ENCODE results near the gene RETREG1.

Gene RETREG1

DNA sequence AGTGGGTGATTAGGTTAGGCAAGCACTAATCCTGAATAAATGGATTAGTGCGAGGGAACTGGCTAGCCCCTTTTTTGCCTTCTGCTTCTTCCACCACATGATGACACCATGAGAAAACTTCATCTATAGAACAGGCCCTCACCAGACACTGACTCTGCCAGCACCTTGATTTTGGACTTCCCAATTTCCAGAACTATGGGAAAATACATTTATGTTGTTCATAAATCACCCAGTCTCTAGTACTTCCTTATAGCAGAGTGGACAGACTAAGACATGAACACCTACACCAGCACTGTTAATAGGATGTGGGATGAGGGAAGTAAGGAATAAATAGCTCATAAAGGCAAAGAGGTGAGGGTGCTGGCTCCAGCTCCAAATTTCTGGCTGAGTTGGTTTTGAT lies 152.6 kb downstream of the RETREG1 start:
- Histone ChIP-seq H3K4me1 (ENCODE audit: control insufficient read depth, insufficient read depth, low read length) (peaks cover 13% of the 10 kb centered on the region; the same call in 1 of the 2 replicates), H3K36me3 (ENCODE audit: control insufficient read depth in 2 of 2, insufficient read depth in 1 of 2, low read length in 2 of 2) (peaks cover 45 to 51% of the 10 kb centered on the region in 2 experiments), H3K27ac (ENCODE audit: extremely low read depth, low read depth, low read length) (no peak overlapping the region), H3K9me3 (ENCODE audit: control insufficient read depth, insufficient read depth, low read depth, low read length) (no peaks in the 10 kb centered on the region), H3K4me3 (ENCODE audit: low read depth, low read length) (peak overlapping the region; percentile 89)
- ChIA-PET CTCF (interaction anchor here (0.7 to 1.5 kb wide), 4 partner anchors 8 to 304 kb away, joined by 3 to 9 read pairs (median 3); no protein-coding TSS in a partner anchor), POLR2A (no interaction called here)
- TF ChIP-seq ZNF37A (tag by site-specific recombination; IDR thresholded peaks at IDR 0.05) (no peak), ZNF621 (tag by site-specific recombination; IDR thresholded peaks at IDR 0.05) (no peak), ZNF146 (tag by site-specific recombination; IDR thresholded peaks at IDR 0.05) (no peak), ZNF558 (tag by site-specific recombination; IDR thresholded peaks at IDR 0.05) (no peak), GFI1B (tag by site-specific recombination; IDR thresholded peaks at IDR 0.05) (no peak)
- TF ChIP-seq, protein P1, sequence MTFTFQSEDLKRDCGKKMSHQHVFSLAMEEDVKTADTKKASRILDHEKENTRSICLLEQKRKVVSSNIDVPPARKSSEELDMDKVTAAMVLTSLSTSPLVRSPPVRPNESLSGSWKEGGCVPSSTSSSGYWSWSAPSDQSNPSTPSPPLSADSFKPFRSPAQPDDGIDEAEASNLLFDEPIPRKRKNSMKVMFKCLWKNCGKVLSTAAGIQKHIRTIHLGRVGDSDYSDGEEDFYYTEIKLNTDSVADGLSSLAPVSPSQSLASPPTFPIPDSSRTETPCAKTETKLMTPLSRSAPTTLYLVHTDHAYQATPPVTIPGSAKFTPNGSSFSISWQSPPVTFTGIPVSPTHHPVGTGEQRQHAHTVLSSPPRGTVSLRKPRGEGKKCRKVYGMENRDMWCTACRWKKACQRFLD (tag by site-specific recombination; IDR thresholded peaks at IDR 0.05): no peak

DNA sequence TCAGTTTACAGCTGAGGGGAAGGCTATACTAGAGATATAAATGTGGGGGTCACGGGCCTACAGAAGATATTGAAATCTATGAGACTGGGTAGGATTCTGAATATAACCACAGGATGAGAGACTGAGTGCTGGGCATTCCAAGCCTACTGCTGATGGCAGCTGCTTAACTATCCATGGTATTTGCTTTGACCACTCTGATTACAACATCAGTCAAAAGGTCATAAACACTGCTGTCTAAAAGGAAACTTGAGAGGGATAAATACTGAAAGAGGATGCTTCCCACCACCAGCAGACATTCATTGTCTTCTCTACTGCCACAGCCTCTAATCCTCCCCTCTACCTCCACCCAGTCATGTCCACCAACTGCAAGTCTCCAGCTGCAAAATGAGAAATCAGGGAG lies 155.0 kb downstream of the RETREG1 start:
- CTCF ChIA-PET: interaction anchor here (10.9 kb wide), 1 partner anchor 300 kb away, joined by 137 read pairs; no protein-coding TSS in a partner anchor
- no peaks in the 10 kb centered on the region for H3K9me3 ChIP-seq (ENCODE audit: control insufficient read depth, insufficient read depth, low read depth, low read length)
- TF ChIP-seq ZNF133 (tag by site-specific recombination; IDR thresholded peaks at IDR 0.05): no peak
- POLR2A ChIA-PET: no interaction called here
- H3K4me1 ChIP-seq (ENCODE audit: control insufficient read depth, insufficient read depth, low read length): 0 out of 2 replicates have a peak, but pooled peaks cover 6% of the 10 kb centered on the region
- no peak overlapping the region for H3K4me3 ChIP-seq (ENCODE audit: low read depth, low read length)
- peaks cover 59 to 70% of the 10 kb centered on the region in 2 experiments for H3K36me3 ChIP-seq (ENCODE audit: control insufficient read depth in 2 of 2, insufficient read depth in 1 of 2, low read length in 2 of 2)
- H3K27ac ChIP-seq (ENCODE audit: extremely low read depth, low read depth, low read length): no peak overlapping the region

DNA sequence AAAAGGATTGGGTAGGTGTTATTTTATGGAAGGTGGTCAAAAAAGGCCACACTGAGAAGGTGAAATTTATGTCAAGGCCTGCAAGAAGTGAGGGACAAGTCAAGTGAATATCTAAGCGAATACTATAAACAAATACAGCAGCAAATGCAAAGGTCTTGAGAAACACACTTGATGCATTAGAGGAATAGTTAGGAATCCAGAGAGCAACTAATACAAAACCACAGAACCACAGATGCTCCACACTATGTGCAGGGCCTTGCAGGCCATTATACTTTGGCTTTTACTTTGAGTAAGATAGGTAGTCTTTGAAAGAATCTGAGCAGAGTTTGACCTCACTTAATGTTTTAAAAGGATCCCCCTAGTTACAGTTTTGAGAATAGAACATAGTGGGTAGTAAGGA lies 155.8 kb downstream of the RETREG1 start:
- H3K4me1 ChIP-seq (ENCODE audit: control insufficient read depth, insufficient read depth, low read length): 0 out of 2 replicates have a peak, but pooled peaks cover 6% of the 10 kb centered on the region
- H3K9me3 ChIP-seq (ENCODE audit: control insufficient read depth, insufficient read depth, low read depth, low read length): no peaks in the 10 kb centered on the region
- CTCF ChIA-PET: interaction anchor here (10.9 kb wide), 1 partner anchor 300 kb away, joined by 137 read pairs; no protein-coding TSS in a partner anchor
- no peak overlapping the region for H3K27ac ChIP-seq (ENCODE audit: extremely low read depth, low read depth, low read length)
- H3K4me3 ChIP-seq (ENCODE audit: low read depth, low read length): no peak overlapping the region
- peaks cover 65 to 78% of the 10 kb centered on the region in 2 experiments for H3K36me3 ChIP-seq (ENCODE audit: control insufficient read depth in 2 of 2, insufficient read depth in 1 of 2, low read length in 2 of 2)
- POLR2A ChIA-PET: no interaction called here
- TF ChIP-seq ZNF221 (tag by site-specific recombination; IDR thresholded peaks at IDR 0.05; ENCODE audit: borderline replicate concordance) (no peak), ZNF335 (tag by site-specific recombination; conservative IDR thresholded peaks at IDR 0.05) (no peak), MEIS1 (CRISPR knock-in tag; IDR thresholded peaks at IDR 0.05; ENCODE audit: borderline replicate concordance) (no peak), ZNF416 (tag by site-specific recombination; IDR thresholded peaks at IDR 0.05) (no peak), OVOL3 (tag by site-specific recombination; IDR thresholded peaks at IDR 0.05) (no peak), KLF7 (tag by site-specific recombination; IDR thresholded peaks at IDR 0.05; ENCODE audit: borderline replicate concordance) (no peak), ZFHX2 (tag by site-specific recombination; conservative IDR thresholded peaks at IDR 0.05) (no peak), TCF7L2 (IDR thresholded peaks at IDR 0.05; ENCODE audit: borderline replicate concordance, low read depth, low read length) (no peak), ZNF404 (tag by site-specific recombination; IDR thresholded peaks at IDR 0.05) (no peak), ZNF792 (tag by site-specific recombination; IDR thresholded peaks at IDR 0.05) (no peak), ZNF426 (tag by site-specific recombination; IDR thresholded peaks at IDR 0.05) (no peak), SETDB1 (IDR thresholded peaks at IDR 0.05; ENCODE audit: insufficient read length, low read length) (no peak)
- TF ChIP-seq, protein P2, sequence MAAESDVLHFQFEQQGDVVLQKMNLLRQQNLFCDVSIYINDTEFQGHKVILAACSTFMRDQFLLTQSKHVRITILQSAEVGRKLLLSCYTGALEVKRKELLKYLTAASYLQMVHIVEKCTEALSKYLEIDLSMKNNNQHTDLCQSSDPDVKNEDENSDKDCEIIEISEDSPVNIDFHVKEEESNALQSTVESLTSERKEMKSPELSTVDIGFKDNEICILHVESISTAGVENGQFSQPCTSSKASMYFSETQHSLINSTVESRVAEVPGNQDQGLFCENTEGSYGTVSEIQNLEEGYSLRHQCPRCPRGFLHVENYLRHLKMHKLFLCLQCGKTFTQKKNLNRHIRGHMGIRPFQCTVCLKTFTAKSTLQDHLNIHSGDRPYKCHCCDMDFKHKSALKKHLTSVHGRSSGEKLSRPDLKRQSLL (tag by site-specific recombination; IDR thresholded peaks at IDR 0.05): no peak
- TF ChIP-seq, protein P3, sequence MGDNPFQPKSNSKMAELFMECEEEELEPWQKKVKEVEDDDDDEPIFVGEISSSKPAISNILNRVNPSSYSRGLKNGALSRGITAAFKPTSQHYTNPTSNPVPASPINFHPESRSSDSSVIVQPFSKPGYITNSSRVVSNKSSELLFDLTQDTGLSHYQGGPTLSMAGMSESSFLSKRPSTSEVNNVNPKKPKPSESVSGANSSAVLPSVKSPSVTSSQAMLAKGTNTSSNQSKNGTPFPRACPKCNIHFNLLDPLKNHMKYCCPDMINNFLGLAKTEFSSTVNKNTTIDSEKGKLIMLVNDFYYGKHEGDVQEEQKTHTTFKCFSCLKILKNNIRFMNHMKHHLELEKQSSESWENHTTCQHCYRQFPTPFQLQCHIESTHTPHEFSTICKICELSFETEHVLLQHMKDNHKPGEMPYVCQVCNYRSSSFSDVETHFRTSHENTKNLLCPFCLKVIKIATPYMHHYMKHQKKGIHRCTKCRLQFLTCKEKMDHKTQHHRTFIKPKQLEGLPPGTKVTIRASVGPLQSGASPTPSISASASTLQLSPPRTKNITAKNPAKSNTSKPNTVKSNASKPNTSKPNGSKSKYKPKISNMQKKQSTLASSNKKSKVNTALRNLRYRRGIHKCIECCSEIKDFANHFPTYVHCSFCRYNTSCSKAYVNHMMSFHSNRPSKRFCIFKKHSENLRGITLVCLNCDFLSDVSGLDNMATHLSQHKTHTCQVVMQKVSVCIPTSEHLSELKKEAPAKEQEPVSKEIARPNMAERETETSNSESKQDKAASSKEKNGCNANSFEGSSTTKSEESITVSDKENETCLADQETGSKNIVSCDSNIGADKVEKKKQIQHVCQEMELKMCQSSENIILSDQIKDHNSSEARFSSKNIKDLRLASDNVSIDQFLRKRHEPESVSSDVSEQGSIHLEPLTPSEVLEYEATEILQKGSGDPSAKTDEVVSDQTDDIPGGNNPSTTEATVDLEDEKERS (tag by site-specific recombination; IDR thresholded peaks at IDR 0.05): no peak
- TF ChIP-seq, protein P4, sequence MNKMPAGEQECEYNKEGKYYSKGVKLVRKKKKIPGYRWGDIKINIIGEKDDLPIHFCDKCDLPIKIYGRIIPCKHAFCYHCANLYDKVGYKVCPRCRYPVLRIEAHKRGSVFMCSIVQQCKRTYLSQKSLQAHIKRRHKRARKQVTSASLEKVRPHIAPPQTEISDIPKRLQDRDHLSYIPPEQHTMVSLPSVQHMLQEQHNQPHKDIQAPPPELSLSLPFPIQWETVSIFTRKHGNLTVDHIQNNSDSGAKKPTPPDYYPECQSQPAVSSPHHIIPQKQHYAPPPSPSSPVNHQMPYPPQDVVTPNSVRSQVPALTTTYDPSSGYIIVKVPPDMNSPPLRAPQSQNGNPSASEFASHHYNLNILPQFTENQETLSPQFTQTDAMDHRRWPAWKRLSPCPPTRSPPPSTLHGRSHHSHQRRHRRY (tag by site-specific recombination; IDR thresholded peaks at IDR 0.05): no peak
- TF ChIP-seq, protein P5, sequence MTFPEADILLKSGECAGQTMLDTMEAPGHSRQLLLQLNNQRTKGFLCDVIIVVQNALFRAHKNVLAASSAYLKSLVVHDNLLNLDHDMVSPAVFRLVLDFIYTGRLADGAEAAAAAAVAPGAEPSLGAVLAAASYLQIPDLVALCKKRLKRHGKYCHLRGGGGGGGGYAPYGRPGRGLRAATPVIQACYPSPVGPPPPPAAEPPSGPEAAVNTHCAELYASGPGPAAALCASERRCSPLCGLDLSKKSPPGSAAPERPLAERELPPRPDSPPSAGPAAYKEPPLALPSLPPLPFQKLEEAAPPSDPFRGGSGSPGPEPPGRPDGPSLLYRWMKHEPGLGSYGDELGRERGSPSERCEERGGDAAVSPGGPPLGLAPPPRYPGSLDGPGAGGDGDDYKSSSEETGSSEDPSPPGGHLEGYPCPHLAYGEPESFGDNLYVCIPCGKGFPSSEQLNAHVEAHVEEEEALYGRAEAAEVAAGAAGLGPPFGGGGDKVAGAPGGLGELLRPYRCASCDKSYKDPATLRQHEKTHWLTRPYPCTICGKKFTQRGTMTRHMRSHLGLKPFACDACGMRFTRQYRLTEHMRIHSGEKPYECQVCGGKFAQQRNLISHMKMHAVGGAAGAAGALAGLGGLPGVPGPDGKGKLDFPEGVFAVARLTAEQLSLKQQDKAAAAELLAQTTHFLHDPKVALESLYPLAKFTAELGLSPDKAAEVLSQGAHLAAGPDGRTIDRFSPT (tag by site-specific recombination; IDR thresholded peaks at IDR 0.05): no peak
